Right atrium auricular region (tissue), 2 donors: ENCODE data around the gene PERM1. TPM values are rescaled to one million over a fixed set of nuclear protein-coding genes. Genes with fewer than 3 reads are reported as not detected.
A peak's percentile ranks its signal among the peaks of the same experiment; 100 is the strongest.
"Not testable (repeated sequence)": the region's sequence is repeated elsewhere in the genome, so short reads cannot be mapped to it uniquely, and the experiment has no call there.

Experiments used
- DNase-seq: peaks from one replicate; pipeline ENCODE4 v3.0.0-alpha.2; 2019; ENCODE audit warnings: low spot score
- H3K27ac ChIP-seq, 2 donors: fragments of 200-600 bp; sonication (generic); 1 replicate in 1 of 2; 2 replicates in 1 of 2; pipeline ENCODE4 v1.5.1; 2016 to 2019
- H3K27me3 ChIP-seq, 2 donors: fragments of 200-600 bp; sonication (generic); one replicate each; pipeline versions ENCODE4 v1.5.1 to v1.6.0; 2017 to 2019
- H3K36me3 ChIP-seq: fragments of 200-600 bp; sonication (generic); one replicate; pipeline ENCODE4 v1.5.1; 2016
- H3K4me1 ChIP-seq, 2 donors: fragments of 200-600 bp; sonication (generic); one replicate each; pipeline versions ENCODE4 v1.5.1 to v1.6.0; 2017 to 2019
- H3K4me3 ChIP-seq, 2 donors: fragments of 200-600 bp; sonication (generic); 1 replicate in 1 of 2; 2 replicates in 1 of 2; pipeline ENCODE4 v1.5.1; 2017 to 2019; ENCODE audit warnings: mild to moderate bottlenecking in 1 of 2, moderate library complexity in 1 of 2
- H3K9me3 ChIP-seq, 2 donors: fragments of 200-600 bp; sonication (generic); one replicate each; pipeline ENCODE4 v1.5.1; 2019
- CTCF ChIP-seq, 2 donors: fragments of 200-600 bp; sonication (generic); IDR thresholded peaks; one replicate each; pipeline ENCODE4 v1.5.1; 2019; ENCODE audit warnings: antibody characterized with exemption in 2 of 2
- total RNA-seq, 2 donors: library from RNA; depleted of rRNA; stranded (reverse); fragments of >200 nt; gene quantifications; one replicate each; pipeline ENCODE4 v1.1.0, GENCODE V29; 2016

PERM1 gene
- total RNA-seq, 2 donors from 2014 or later, result 22.0 to 61.8 TPM

- no peak for DNase-seq
- no peaks in the 10 kb centered on the region for H3K36me3 ChIP-seq
- no peaks in the 10 kb centered on the region for H3K27me3 ChIP-seq
- H3K4me3 ChIP-seq, result peak overlapping the region; percentile 69 to 76
- H3K27ac ChIP-seq, result peak overlapping the region in 1 of 2 donors; percentile 87
- peaks cover 0 to 51% of the 10 kb centered on the region in 2 donors for H3K4me1 ChIP-seq
- no peak for TF ChIP-seq CTCF (IDR thresholded peaks at IDR 0.05)
- H3K9me3 ChIP-seq, result no peaks in the 10 kb centered on the region
These were observed 39.4 kb upstream of the PERM1 start for GRCh38 chr1:1021010-1021919.

GRCh38 chr1:1020415-1021009 lies 38.6 kb upstream of the PERM1 start:
- H3K4me3 ChIP-seq, result peak overlapping the region; percentile 69 to 76
- DNase-seq, result no peak
- H3K27ac ChIP-seq, result peak overlapping the region; percentile 87 to 94
- TF ChIP-seq CTCF (IDR thresholded peaks at IDR 0.05), result no peak
- peaks cover 0 to 43% of the 10 kb centered on the region in 2 donors for H3K4me1 ChIP-seq
- H3K9me3 ChIP-seq, result no peaks in the 10 kb centered on the region
- no peaks in the 10 kb centered on the region for H3K36me3 ChIP-seq
- no peaks in the 10 kb centered on the region for H3K27me3 ChIP-seq

- Histone ChIP-seq H3K27ac (peak within 1 kb of the TSS; percentile 87 to 94), H3K27me3 (no peaks in the 10 kb centered on the region), H3K4me1 (peaks cover 0 to 38% of the 10 kb centered on the region in 2 donors), H3K9me3 (no peaks in the 10 kb centered on the region), H3K36me3 (no peaks in the 10 kb centered on the region), H3K4me3 (peak within 1 kb of the TSS; percentile 69 to 76)
- no peak for TF ChIP-seq CTCF (IDR thresholded peaks at IDR 0.05)
- no peak for DNase-seq
These were observed 38.1 kb upstream of the PERM1 start, which contains the start of gene AGRN for GRCh38 chr1:1020000-1020404. Gene AGRN, plus strand, starts transcription at chr1:1020120. Its CDS starts 53 bp downstream, at chr1:1020173.

GRCh38 chr1:1019122-1019999 lies 37.5 kb upstream of the PERM1 start:
- Histone ChIP-seq H3K9me3 (no peaks in the 10 kb centered on the region), H3K4me3 (peak overlapping the region; percentile 69 to 76), H3K27ac (peak overlapping the region; percentile 87 to 94), H3K27me3 (no peaks in the 10 kb centered on the region), H3K36me3 (no peaks in the 10 kb centered on the region), H3K4me1 (peaks cover 0 to 33% of the 10 kb centered on the region in 2 donors)
- DNase-seq, result peak; percentile 75
- TF ChIP-seq CTCF (IDR thresholded peaks at IDR 0.05), result peak; percentile 65 to 72

- H3K36me3 ChIP-seq, H3K9me3 ChIP-seq, DNase-seq, H3K27ac ChIP-seq, H3K27me3 ChIP-seq, H3K4me3 ChIP-seq: not testable (repeated sequence)
- H3K4me1 ChIP-seq, result peaks cover 0 to 32% of the 10 kb centered on the region in 2 donors
These were observed 36.4 kb upstream of the PERM1 start for GRCh38 chr1:1018321-1018685.

- H3K4me3 ChIP-seq, H3K9me3 ChIP-seq, H3K27ac ChIP-seq, DNase-seq, H3K36me3 ChIP-seq, H3K27me3 ChIP-seq: not testable (repeated sequence)
- H3K4me1 ChIP-seq, result peaks cover 0 to 31% of the 10 kb centered on the region in 2 donors
These were observed 35.8 kb upstream of the PERM1 start for GRCh38 chr1:1017397-1018320.
